Adrenal gland (tissue), 5 donors: ENCODE results near the gene PAXX.

Source experiments
- POLR2A ChIP-seq, 2 donors: fragments of 450-650 bp; IDR thresholded peaks; one replicate each; pipeline ENCODE4 v1.6.1; 2017; ENCODE audit warnings: antibody characterized with exemption in 2 of 2, mild to moderate bottlenecking in 2 of 2, moderate library complexity in 1 of 2
- TF ChIP-seq, protein P1 (sequence below), 6 experiments: fragments of 450-650 bp in 4 of 6; fragments of 200-600 bp in 2 of 6; sonication (generic) in 1 of 6; IDR thresholded peaks; 1 replicate in 5 of 6; 2 replicates in 1 of 6; pipeline versions ENCODE4 v1.5.1 to v1.8.0; 2016 to 2021; ENCODE audit warnings: antibody characterized with exemption in 6 of 6, mild to moderate bottlenecking in 2 of 6, moderate library complexity in 1 of 6
- donor health status: DM: no; HTN: no; CAD: no.

DNA sequence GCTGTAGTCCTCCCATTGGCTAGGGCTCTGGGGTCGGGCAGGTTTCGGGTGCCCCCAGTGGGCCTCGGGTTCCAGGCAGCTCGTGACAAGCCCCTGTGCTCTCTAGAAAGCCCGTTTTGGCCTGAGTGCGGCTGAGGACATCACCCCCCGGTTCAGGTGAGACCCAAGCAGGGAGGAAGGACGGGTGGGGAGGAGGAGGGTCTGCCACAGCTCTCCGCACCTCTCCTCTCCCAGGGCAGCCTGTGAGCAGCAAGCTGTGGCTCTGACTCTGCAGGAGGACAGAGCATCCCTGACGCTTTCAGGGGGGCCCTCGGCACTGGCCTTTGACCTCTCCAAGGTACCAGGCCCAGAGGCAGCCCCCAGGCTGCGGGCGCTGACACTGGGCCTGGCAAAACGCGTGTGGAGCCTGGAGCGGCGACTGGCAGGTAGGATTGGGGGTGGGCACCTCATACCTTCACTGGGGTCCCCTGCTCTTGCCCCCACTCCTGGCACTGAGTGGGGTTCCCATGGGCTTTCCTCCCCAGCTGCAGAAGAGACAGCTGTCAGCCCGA lies 672 bp downstream of the PAXX start:
- TF ChIP-seq, protein P1, sequence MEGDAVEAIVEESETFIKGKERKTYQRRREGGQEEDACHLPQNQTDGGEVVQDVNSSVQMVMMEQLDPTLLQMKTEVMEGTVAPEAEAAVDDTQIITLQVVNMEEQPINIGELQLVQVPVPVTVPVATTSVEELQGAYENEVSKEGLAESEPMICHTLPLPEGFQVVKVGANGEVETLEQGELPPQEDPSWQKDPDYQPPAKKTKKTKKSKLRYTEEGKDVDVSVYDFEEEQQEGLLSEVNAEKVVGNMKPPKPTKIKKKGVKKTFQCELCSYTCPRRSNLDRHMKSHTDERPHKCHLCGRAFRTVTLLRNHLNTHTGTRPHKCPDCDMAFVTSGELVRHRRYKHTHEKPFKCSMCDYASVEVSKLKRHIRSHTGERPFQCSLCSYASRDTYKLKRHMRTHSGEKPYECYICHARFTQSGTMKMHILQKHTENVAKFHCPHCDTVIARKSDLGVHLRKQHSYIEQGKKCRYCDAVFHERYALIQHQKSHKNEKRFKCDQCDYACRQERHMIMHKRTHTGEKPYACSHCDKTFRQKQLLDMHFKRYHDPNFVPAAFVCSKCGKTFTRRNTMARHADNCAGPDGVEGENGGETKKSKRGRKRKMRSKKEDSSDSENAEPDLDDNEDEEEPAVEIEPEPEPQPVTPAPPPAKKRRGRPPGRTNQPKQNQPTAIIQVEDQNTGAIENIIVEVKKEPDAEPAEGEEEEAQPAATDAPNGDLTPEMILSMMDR (IDR thresholded peaks at IDR 0.05) = no peak
- TF ChIP-seq POLR2A (IDR thresholded peaks at IDR 0.05) = no peak
